Gastrocnemius medialis (tissue), 4 donors: ENCODE data around the gene ZNF527.

ENCODE experiments used
- POLR2A ChIP-seq, 2 donors: fragments of 450-650 bp; IDR thresholded peaks; one replicate each; pipeline ENCODE4 v1.6.1; 2017; ENCODE audit warnings: antibody characterized with exemption in 2 of 2, mild to moderate bottlenecking in 2 of 2, moderate library complexity in 2 of 2
- TF ChIP-seq, protein P1 (sequence below), 5 experiments: fragments of 450-650 bp in 3 of 5; fragments of 200-600 bp in 2 of 5; sonication (generic) in 2 of 5; IDR thresholded peaks in 4 of 5; conservative IDR thresholded peaks in 1 of 5; 1 replicate in 4 of 5; 2 replicates in 1 of 5; pipeline ENCODE4 v1.5.1; 2016 to 2019; ENCODE audit warnings: antibody characterized with exemption in 5 of 5, mild to moderate bottlenecking in 3 of 5, moderate library complexity in 3 of 5

DNA sequence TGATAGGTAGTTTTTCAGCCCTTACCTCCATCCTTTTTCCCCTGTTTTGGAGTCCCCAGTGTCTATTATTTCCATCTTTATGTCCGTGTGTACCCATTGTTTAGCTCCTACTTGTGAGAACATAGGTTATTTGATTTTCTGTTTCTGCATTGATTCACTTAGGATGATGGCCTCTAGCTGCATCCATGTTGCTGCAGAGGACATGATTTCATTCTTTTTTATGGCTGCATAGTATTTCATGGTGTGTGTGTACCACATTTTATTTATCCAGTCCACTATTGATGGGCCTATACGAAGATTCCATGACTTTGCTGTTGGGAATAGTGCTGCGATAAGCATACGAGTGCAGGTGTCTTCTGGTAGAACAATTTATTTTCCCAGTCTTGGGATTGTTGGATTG lies 15.0 kb upstream of the ZNF527 start:
- TF ChIP-seq, protein P1, sequence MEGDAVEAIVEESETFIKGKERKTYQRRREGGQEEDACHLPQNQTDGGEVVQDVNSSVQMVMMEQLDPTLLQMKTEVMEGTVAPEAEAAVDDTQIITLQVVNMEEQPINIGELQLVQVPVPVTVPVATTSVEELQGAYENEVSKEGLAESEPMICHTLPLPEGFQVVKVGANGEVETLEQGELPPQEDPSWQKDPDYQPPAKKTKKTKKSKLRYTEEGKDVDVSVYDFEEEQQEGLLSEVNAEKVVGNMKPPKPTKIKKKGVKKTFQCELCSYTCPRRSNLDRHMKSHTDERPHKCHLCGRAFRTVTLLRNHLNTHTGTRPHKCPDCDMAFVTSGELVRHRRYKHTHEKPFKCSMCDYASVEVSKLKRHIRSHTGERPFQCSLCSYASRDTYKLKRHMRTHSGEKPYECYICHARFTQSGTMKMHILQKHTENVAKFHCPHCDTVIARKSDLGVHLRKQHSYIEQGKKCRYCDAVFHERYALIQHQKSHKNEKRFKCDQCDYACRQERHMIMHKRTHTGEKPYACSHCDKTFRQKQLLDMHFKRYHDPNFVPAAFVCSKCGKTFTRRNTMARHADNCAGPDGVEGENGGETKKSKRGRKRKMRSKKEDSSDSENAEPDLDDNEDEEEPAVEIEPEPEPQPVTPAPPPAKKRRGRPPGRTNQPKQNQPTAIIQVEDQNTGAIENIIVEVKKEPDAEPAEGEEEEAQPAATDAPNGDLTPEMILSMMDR (IDR thresholded peaks at IDR 0.05 in 4 of 5, conservative IDR thresholded peaks at IDR 0.05 in 1 of 5) = no peak
- no peak for TF ChIP-seq POLR2A (IDR thresholded peaks at IDR 0.05)
